Measurements from ENCODE around the gene ASCC1. TPM values are rescaled to one million over a fixed set of nuclear protein-coding genes. Genes with fewer than 3 reads are reported as not detected.

The ASCC1 gene
- total RNA-seq, 1 experiment from 2014 or later: 40.2 TPM

GRCh38 chr10:72061930-72062329, 154.1 kb downstream of the ASCC1 start:
- no TSS peak for BruUV-seq (replicated peaks)
- Histone ChIP-seq H3K9me3 (ENCODE audit: low read depth, low read length, poor library complexity, severe bottlenecking) (no peaks in the 10 kb centered on the region), H3K4me1 (ENCODE audit: insufficient read depth, low read length, poor library complexity, severe bottlenecking) (peaks cover 14% of the 10 kb centered on the region), H3K27ac (ENCODE audit: low read depth, low read length, poor library complexity, severe bottlenecking) (no peak overlapping the region), H3K36me3 (ENCODE audit: insufficient read depth, low read length, poor library complexity, severe bottlenecking) (no peaks in the 10 kb centered on the region), H3K4me3 (ENCODE audit: low read depth, low read length, poor library complexity, severe bottlenecking) (no peak overlapping the region), H3K27me3 (replicated peaks; ENCODE audit: insufficient read depth, low read depth, low read length, poor library complexity) (no peaks in the 10 kb centered on the region)
- DNase-seq (ENCODE audit: low spot score): no peak
- POLR2A ChIA-PET (ENCODE audit: low non-redundant PET): no interaction called here
- intact Hi-C loops (cut with micrococcal nuclease; ENCODE audit: unreplicated experiment): no loop called here
- CTCF ChIA-PET: interaction anchor here (0.6 kb wide), 1 partner anchor 167 kb away, joined by 4 read pairs; no protein-coding TSS in a partner anchor
- TF ChIP-seq EZH2 (IDR thresholded peaks at IDR 0.05; ENCODE audit: borderline replicate concordance, low read depth, low read length, poor library complexity, severe bottlenecking) (no peak), CTCF (conservative IDR thresholded peaks at IDR 0.05; ENCODE audit: low read depth, low read length) (no peak)

GRCh38 chr10:72061491-72061890, 154.6 kb downstream of the ASCC1 start:
- CTCF ChIA-PET: interaction anchor here (1.1 kb wide), 1 partner anchor 8 kb away, joined by 3 read pairs; no protein-coding TSS in a partner anchor
- Histone ChIP-seq H3K27me3 (replicated peaks; ENCODE audit: insufficient read depth, low read depth, low read length, poor library complexity) (no peaks in the 10 kb centered on the region), H3K27ac (ENCODE audit: low read depth, low read length, poor library complexity, severe bottlenecking) (no peak overlapping the region), H3K4me1 (ENCODE audit: insufficient read depth, low read length, poor library complexity, severe bottlenecking) (peaks cover 9% of the 10 kb centered on the region), H3K4me3 (ENCODE audit: low read depth, low read length, poor library complexity, severe bottlenecking) (no peak overlapping the region), H3K36me3 (ENCODE audit: insufficient read depth, low read length, poor library complexity, severe bottlenecking) (no peaks in the 10 kb centered on the region), H3K9me3 (ENCODE audit: low read depth, low read length, poor library complexity, severe bottlenecking) (no peaks in the 10 kb centered on the region)
- POLR2A ChIA-PET (ENCODE audit: low non-redundant PET): no interaction called here
- TF ChIP-seq EZH2 (IDR thresholded peaks at IDR 0.05; ENCODE audit: borderline replicate concordance, low read depth, low read length, poor library complexity, severe bottlenecking): no peak
- TF ChIP-seq CTCF (conservative IDR thresholded peaks at IDR 0.05; ENCODE audit: low read depth, low read length): peak; percentile 39
- no TSS peak for BruUV-seq (replicated peaks)
- DNase-seq (ENCODE audit: low spot score): no peak
- intact Hi-C loops (cut with micrococcal nuclease; ENCODE audit: unreplicated experiment): no loop called here

GRCh38 chr10:72059843-72060822, 155.9 kb downstream of the ASCC1 start:
- DNase-seq (ENCODE audit: low spot score): no peak
- no peak overlapping the region for H3K4me3 ChIP-seq (ENCODE audit: low read depth, low read length, poor library complexity, severe bottlenecking)
- TF ChIP-seq CTCF (conservative IDR thresholded peaks at IDR 0.05; ENCODE audit: low read depth, low read length): no peak
- no peak for TF ChIP-seq EZH2 (IDR thresholded peaks at IDR 0.05; ENCODE audit: borderline replicate concordance, low read depth, low read length, poor library complexity, severe bottlenecking)
- H3K27me3 ChIP-seq (replicated peaks; ENCODE audit: insufficient read depth, low read depth, low read length, poor library complexity): no peaks in the 10 kb centered on the region
- BruUV-seq (replicated peaks): no TSS peak
- intact Hi-C loops (cut with micrococcal nuclease; ENCODE audit: unreplicated experiment): no loop called here
- ChIA-PET POLR2A (ENCODE audit: low non-redundant PET) (no interaction called here), CTCF (interaction anchor here (0.6 to 1.2 kb wide), 4 partner anchors 10 to 325 kb away, joined by 3 to 10 read pairs (median 6); no protein-coding TSS in a partner anchor)
- no peak overlapping the region for H3K27ac ChIP-seq (ENCODE audit: low read depth, low read length, poor library complexity, severe bottlenecking)
- no peaks in the 10 kb centered on the region for H3K36me3 ChIP-seq (ENCODE audit: insufficient read depth, low read length, poor library complexity, severe bottlenecking)
- peaks cover 9% of the 10 kb centered on the region for H3K4me1 ChIP-seq (ENCODE audit: insufficient read depth, low read length, poor library complexity, severe bottlenecking)
- no peaks in the 10 kb centered on the region for H3K9me3 ChIP-seq (ENCODE audit: low read depth, low read length, poor library complexity, severe bottlenecking)
